Neural progenitor cell (in vitro differentiated cells): ENCODE measurements around the gene CLEC10A.
"Not testable (repeated sequence)": the region's sequence is repeated elsewhere in the genome, so short reads cannot be mapped to it uniquely, and the experiment has no call there.

Experiments used
- EZH2 ChIP-seq: fragments of 200-600 bp; sonication (generic); IDR thresholded peaks from 2 replicates; pipeline ENCODE4 v1.6.1; 2017; ENCODE audit warnings: antibody characterized with exemption, mild to moderate bottlenecking, moderate library complexity
- EZH2phosphoT487 ChIP-seq: fragments of 200-600 bp; sonication (generic); IDR thresholded peaks from 2 replicates; pipeline ENCODE4 v1.6.1; 2017; ENCODE audit warnings: antibody characterized with exemption
- TF ChIP-seq, protein P1 (sequence below): fragments of 200-600 bp; sonication (generic); IDR thresholded peaks from 2 replicates; pipeline ENCODE4 v1.5.1; 2017; ENCODE audit warnings: antibody characterized with exemption, mild to moderate bottlenecking

DNA sequence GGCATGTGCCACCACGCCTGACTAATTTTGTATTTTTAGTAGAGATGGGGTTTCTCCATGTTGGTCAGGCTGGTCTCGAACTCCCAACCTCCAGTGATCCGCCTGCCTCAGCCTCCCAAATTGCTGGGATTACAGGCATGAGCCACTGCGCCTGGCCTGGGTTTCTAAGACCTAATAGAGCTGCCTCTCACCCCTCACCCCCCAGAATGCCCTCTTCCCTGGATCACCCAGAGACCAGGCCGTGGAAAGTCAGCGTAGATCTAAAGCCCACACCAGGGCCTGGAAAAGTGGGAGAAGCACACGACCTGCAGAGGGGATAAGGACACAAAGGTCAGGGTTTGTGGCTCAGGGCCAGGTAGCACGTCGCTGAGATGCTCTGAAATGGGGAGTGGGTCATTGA, 29.5 kb downstream of the CLEC10A start:
- TF ChIP-seq EZH2phosphoT487, EZH2: not testable (repeated sequence)
- TF ChIP-seq, protein P1, sequence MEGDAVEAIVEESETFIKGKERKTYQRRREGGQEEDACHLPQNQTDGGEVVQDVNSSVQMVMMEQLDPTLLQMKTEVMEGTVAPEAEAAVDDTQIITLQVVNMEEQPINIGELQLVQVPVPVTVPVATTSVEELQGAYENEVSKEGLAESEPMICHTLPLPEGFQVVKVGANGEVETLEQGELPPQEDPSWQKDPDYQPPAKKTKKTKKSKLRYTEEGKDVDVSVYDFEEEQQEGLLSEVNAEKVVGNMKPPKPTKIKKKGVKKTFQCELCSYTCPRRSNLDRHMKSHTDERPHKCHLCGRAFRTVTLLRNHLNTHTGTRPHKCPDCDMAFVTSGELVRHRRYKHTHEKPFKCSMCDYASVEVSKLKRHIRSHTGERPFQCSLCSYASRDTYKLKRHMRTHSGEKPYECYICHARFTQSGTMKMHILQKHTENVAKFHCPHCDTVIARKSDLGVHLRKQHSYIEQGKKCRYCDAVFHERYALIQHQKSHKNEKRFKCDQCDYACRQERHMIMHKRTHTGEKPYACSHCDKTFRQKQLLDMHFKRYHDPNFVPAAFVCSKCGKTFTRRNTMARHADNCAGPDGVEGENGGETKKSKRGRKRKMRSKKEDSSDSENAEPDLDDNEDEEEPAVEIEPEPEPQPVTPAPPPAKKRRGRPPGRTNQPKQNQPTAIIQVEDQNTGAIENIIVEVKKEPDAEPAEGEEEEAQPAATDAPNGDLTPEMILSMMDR, result not testable (repeated sequence)
